Measurements from ENCODE around the gene PDCD1. TPM values are rescaled to one million over a fixed set of nuclear protein-coding genes. Genes with fewer than 3 reads are reported as not detected.
A peak's percentile ranks its signal among the peaks of the same experiment; 100 is the strongest.
"Not testable (repeated sequence)": the region's sequence is repeated elsewhere in the genome, so short reads cannot be mapped to it uniquely, and the experiment has no call there.

PDCD1 gene
- total RNA-seq, 1 experiment from 2014 or later = not detected

- no peak for DNase-seq (ENCODE audit: low read depth)
Measured at GRCh38 chr2:241814643-241815476, 43.8 kb downstream of the PDCD1 start.

- DNase-seq (ENCODE audit: low read depth) = no peak
Measured at GRCh38 chr2:241814393-241814642, 44.4 kb downstream of the PDCD1 start.

DNA sequence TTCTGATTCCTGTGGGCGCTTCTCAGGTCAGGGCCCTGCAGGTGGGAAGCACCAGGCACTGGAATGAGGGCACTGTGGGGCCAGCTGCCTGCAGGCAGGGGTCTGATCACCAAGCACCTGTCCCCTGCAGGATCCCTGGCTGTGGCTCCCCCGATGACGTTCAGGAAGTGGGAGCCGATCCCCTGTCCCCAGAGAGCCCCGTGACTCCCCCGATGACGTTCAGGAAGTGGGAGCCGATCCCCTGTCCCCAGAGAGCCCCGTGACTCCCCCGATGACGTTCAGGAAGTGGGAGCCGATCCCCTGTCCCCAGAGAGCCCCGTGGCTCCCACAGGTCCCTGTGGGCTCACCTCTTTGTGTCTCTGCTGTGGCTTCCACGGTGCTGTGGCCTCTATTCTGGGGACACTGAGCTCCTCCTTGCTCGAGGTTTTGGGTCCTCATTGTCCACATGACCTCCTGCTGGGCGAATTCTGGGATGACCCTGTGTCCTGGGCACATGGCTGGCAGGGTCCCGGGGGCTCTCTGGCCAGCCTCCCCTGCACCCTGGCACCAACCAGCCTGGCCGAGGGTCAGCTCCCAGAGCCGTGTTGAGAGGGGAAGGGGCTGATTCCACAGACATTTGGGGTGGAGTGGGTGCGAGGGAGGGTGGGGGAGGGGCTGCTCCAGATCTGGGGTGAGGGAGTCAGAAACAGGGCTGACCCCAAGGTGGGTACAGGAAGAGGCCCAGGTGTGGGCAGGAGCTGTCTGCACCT, 44.9 kb downstream of the PDCD1 start:
- DNase-seq (ENCODE audit: low read depth) = no peak

- DNase-seq (ENCODE audit: low read depth) = no peak
Measured at GRCh38 chr2:241812730-241813643, 45.7 kb downstream of the PDCD1 start.

- DNase-seq (ENCODE audit: low read depth) = no peak
Measured at GRCh38 chr2:241811952-241812729, 46.6 kb downstream of the PDCD1 start.

GRCh38 chr2:241811201-241811951, 47.3 kb downstream of the PDCD1 start:
- no peak for DNase-seq (ENCODE audit: low read depth)

DNA sequence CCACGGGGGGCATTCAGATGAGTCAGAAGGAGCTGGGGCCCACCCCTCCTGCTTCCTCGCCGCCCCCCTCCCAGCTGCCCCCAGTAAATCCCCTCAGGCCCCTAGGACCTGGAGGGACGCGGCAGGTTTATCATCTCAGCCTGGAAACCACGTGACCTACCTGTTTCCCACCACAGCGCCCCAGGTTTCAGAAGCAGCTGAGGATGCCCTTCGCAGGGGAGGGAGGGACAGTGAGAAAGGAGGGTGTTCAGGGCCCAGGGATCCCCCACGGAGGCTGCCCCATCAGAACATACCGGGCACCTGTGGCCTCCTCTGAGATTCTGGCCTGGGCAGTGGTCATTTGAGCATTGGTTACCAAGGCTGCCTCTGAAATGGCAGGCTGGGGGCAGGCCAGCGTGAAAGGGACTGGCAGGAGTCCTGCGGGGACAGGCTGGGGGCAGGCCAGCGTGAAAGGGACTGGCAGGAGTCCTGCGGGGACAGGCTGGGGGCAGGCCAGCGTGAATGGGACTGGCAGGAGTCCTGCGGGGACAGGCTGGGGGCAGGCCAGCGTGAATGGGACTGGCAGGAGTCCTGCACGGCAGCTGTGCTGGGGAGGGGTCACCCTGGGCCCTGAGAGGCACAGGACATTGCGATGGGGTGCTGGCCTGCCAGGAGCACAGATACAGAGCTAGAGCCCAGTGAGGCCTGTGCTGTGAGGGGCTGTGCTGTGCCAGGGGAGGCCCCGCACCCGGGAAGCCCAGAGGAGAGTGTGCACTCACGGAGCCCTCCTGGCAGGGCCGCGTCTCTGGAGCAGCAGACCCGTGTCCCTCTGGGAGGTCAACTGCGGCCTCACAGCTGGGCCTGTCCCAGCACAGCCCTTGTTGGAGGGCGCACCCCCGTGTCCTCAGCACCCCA, 48.1 kb downstream of the PDCD1 start:
- no peak for DNase-seq (ENCODE audit: low read depth)

DNA sequence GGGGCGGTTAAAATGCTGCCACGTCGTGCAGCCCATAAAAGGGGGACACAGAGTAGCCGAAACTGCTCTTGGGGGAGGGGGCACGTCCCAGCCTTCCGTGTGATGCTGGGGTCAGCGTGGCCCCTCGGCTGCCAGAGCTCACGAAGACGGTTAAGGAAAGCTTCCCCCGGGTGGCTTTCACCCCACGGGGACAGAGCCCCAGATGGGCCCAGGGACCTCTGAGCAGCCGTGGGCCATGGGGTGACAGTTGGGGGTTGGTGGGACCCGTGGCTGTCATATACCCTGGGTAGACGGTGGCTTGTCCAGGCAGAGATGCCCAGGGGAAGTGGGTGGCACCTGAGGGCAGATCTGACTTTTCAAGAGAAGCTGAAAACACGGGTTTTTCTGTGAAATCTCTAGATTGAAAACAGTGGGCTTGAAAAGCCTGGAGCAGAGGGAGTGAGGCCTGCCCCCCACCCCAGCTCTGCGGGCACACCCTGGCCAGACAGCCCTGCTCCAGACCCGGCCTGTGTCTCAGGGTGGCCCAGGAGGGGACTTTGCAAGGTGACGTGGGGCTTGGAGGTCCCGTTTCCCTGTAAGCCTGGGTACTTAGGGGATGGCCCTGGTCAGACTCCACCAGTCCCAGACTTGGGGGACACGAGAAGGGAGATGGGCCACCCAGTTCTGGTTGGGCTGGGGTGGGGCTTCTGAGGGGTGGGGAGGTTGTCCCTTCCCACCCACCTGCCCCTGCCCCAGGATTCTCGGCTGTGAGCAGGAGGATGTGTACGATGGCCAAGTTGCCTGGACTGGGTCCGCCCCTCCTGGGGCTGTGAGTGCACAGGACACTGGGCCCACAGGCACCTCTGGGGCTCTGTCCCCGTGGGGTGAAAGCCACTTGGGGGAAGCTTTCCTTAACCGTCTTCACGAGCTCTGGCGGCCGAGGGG, 49.0 kb downstream of the PDCD1 start:
- DNase-seq (ENCODE audit: low read depth) = no peak

DNA sequence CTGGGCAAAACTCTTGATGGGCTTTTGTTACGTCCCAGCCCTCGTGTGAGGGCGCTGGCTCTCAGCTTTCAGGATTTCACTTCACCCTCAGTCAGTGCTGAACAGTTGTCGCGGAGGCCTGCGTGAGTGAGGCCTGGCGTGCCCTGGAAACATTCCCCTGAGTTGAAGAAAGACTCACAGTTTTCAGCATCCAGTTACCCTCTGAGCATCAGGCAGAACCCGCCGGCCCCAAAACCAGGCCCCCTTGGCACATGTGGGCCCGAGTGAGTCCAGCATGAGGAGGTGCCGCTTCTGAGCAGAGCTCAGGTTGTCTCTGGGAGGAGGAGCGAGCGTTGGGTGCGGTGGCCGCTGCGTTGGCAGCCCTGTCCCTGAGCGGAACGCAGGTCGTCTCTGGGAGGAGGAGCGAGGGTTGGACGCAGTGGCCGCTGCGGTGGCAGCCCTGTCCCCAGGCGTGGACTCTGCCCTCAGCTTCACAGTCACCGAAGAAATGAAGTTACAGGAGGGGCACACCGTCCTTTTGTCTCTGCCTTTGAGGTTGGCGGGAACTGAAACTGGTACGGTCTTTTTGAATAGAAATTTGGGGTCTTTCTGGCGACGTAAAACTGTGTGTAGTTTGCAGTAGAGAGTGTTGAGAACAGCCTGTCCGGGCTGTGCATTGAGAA, 49.8 kb downstream of the PDCD1 start, which contains the start of gene NEU4:
TSS of gene NEU4 (plus strand) at position 473 of the 662 bp plus-strand sequence. CDS start 5,292 bp downstream, outside the sequence.
- DNase-seq (ENCODE audit: low read depth) = no peak

- DNase-seq (ENCODE audit: low read depth) = no peak
Measured at GRCh38 chr2:241808051-241808720, 50.5 kb downstream of the PDCD1 start.

DNA sequence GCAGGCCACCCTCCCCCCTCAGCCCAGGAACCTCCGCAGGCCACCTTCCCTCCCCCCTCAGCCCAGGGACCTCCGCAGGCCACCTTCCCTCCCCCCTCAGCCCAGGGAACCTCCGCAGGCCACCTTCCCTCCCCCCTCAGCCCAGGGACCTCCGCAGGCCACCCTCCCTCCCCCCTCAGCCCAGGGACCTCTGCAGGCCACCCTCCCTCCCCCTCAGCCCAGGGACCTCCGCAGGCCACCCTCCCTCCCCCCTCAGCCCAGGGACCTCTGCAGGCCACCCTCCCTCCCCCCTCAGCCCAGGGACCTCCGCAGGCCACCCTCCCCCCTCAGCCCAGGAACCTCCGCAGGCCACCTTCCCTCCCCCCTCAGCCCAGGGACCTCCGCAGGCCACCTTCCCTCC, 52.5 kb downstream of the PDCD1 start:
- DNase-seq (ENCODE audit: low read depth) = not testable (repeated sequence)

GRCh38 chr2:241804326-241805229, 54.1 kb downstream of the PDCD1 start:
- peak; percentile 41 for DNase-seq (ENCODE audit: low read depth)

DNA sequence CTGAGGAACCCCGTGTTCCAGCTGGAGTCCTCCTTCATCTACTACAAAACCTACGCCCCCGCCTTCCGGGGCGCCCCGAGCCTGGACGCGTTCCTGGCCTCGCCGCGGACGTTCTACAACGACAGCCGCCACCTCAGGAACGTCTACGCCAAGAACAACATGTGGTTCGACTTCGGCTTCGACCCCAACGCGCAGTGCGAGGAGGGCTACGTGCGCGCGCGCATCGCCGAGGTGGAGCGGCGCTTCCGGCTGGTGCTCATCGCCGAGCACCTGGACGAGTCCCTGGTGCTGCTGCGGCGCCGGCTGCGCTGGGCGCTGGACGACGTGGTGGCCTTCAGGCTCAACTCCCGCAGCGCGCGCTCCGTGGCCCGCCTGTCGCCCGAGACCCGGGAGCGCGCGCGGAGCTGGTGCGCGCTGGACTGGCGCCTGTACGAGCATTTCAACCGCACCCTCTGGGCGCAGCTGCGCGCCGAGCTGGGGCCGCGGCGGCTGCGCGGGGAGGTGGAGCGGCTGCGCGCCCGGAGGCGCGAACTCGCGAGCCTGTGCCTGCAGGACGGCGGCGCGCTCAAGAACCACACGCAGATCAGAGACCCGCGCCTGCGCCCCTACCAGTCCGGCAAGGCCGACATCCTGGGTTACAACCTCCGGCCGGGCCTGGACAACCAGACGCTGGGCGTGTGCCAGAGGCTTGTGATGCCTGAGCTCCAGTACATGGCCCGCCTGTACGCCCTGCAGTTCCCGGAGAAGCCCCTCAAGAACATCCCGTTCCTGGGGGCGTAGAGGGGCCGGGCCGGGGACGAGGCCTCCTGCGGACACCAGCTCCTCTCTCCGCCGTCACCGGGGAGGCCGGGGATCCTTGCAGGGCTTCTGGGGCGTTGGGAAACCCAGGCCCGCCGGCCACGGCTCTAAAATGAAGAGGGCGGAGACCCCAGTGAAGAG, 55.0 kb downstream of the PDCD1 start:
- DNase-seq (ENCODE audit: low read depth) = peak; percentile 54

GRCh38 chr2:241802421-241803318, 56.0 kb downstream of the PDCD1 start:
- DNase-seq (ENCODE audit: low read depth) = no peak

Data from Daoy (cell line).